ENCODE results near the gene FAIM.
"Not testable (repeated sequence)": the region's sequence is repeated elsewhere in the genome, so short reads cannot be mapped to it uniquely, and the experiment has no call there.

Gene FAIM, protein sequence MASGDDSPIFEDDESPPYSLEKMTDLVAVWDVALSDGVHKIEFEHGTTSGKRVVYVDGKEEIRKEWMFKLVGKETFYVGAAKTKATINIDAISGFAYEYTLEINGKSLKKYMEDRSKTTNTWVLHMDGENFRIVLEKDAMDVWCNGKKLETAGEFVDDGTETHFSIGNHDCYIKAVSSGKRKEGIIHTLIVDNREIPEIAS

GRCh38 chr3:138608322-138609135 is at the start of gene FAIM:
FAIM (plus strand) TSS chr3:138608771; CDS start chr3:138619727, 10,956 bp downstream.
- DNase-seq (ENCODE audit: low read depth, low spot score) = no peak

GRCh38 chr3:138559134-138559533 is 49.4 kb upstream of the FAIM start:
- no peak overlapping the region for H3K27ac ChIP-seq
- DNase-seq (ENCODE audit: low read depth, low spot score) = no peak

More at GRCh38 chr3:138608322-138609135, at the start of gene FAIM:
- H3K27ac ChIP-seq = peak within 1 kb of the TSS; percentile 85

- DNase-seq (ENCODE audit: low read depth, low spot score) = no peak
- H3K27ac ChIP-seq = no peak overlapping the region
These were observed 48.1 kb upstream of the FAIM start for GRCh38 chr3:138560501-138560900.

- not testable (repeated sequence) for H3K27ac ChIP-seq; DNase-seq (ENCODE audit: low read depth, low spot score)
These were observed 45.7 kb upstream of the FAIM start for GRCh38 chr3:138562902-138563301.

GRCh38 chr3:138566293-138566692 is 42.3 kb upstream of the FAIM start:
- DNase-seq (ENCODE audit: low read depth, low spot score); H3K27ac ChIP-seq: not testable (repeated sequence)

DNA sequence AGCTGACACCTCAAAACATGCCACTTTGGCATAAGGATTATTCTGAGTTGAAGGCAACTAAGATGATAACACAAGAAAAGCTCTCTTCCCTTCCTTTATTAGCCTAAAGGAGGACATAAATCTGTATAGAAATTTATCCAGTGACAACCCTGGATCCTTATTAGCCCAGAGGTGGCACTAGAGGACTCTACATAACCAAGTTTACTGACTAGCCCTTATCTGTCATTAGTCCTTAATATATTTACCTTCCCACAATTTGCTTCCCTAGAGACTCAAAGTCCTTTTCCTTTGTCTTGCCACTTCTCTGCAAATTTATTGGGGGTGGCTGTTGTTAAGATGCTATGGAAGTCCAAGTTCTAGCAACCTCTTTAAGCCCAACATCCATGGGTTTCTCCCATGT is 41.2 kb upstream of the FAIM start:
- no peak overlapping the region for H3K27ac ChIP-seq

GRCh38 chr3:138569090-138569489 is 39.5 kb upstream of the FAIM start:
- no peak overlapping the region for H3K27ac ChIP-seq
- no peak for DNase-seq (ENCODE audit: low read depth, low spot score)

More for the DNA sequence above, 41.2 kb upstream of the FAIM start:
- no peak for DNase-seq (ENCODE audit: low read depth, low spot score)

GRCh38 chr3:138569624-138570023 is 38.9 kb upstream of the FAIM start:
- not testable (repeated sequence) for H3K27ac ChIP-seq; DNase-seq (ENCODE audit: low read depth, low spot score)

GRCh38 chr3:138573138-138573537 is 35.4 kb upstream of the FAIM start:
- no peak overlapping the region for H3K27ac ChIP-seq
- DNase-seq (ENCODE audit: low read depth, low spot score) = no peak

GRCh38 chr3:138578141-138578540 is 30.4 kb upstream of the FAIM start:
- DNase-seq (ENCODE audit: low read depth, low spot score) = no peak
- H3K27ac ChIP-seq = no peak overlapping the region

GRCh38 chr3:138578961-138579574 is 29.5 kb upstream of the FAIM start:
- no peak for DNase-seq (ENCODE audit: low read depth, low spot score)

GRCh38 chr3:138587374-138587773 is 21.2 kb upstream of the FAIM start:
- H3K27ac ChIP-seq = no peak overlapping the region
- no peak for DNase-seq (ENCODE audit: low read depth, low spot score)

More at GRCh38 chr3:138578961-138579574, 29.5 kb upstream of the FAIM start:
- H3K27ac ChIP-seq = no peak overlapping the region

DNA sequence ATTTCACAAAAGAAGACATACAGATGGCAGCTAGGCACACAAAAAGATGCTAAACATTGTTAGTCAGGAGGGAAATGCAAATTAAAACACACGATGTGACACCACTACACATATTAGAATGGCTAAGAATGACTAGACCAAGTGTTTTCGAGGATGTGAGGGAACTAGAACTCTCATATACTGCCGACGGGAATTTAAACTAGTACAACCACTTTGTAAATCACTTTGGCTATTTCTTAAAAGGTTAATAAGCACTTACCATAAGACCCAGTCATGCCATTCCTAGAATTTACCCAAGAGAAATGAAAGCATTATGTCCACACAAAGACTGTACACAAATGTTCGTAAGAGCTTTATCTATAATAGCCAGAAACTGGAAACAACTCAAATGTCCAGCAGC is 20.1 kb upstream of the FAIM start:
- DNase-seq (ENCODE audit: low read depth, low spot score) = no peak
- H3K27ac ChIP-seq = no peak overlapping the region

DNA sequence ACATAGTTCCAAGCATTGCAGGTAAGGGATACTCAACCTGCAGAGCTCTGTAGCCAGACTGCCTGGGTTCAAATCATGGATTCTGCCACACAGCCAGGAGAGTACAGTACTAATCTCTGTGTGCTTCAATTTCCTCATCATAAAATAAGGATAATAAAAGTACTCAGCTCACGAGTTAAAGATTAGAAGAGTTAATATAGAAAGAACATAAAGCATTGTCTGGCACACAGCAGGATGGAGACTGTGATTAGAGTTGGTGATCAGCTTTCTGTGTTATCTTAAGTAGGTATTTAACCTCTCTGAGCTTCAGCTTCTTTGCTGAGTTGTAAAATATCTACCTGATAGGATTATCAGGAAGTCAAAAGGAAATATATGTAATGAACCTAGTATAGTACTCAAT is 17.2 kb upstream of the FAIM start:
- H3K27ac ChIP-seq = no peak overlapping the region
- no peak for DNase-seq (ENCODE audit: low read depth, low spot score)

- H3K27ac ChIP-seq = peak overlapping the region; percentile 84
These were observed 15.0 kb upstream of the FAIM start for GRCh38 chr3:138593488-138594149.

GRCh38 chr3:138594150-138594934 is 14.2 kb upstream of the FAIM start, which contains the start of gene CEP70:
CEP70 (minus strand) TSS chr3:138594260; CDS start chr3:138572927, 21,333 bp downstream.
- peak within 1 kb of the TSS; percentile 84 for H3K27ac ChIP-seq
- DNase-seq (ENCODE audit: low read depth, low spot score) = peak; percentile 68

More at GRCh38 chr3:138593488-138594149, 15.0 kb upstream of the FAIM start:
- DNase-seq (ENCODE audit: low read depth, low spot score) = no peak

GRCh38 chr3:138594935-138595610 is 13.5 kb upstream of the FAIM start:
- peak overlapping the region; percentile 84 for H3K27ac ChIP-seq
- DNase-seq (ENCODE audit: low read depth, low spot score) = no peak

GRCh38 chr3:138597186-138597976 is 11.2 kb upstream of the FAIM start:
- H3K27ac ChIP-seq = peak overlapping the region; percentile 65
- DNase-seq (ENCODE audit: low read depth, low spot score) = not testable (repeated sequence)
